ENCODE results near the gene TTC39B.

Gene TTC39B

DNA sequence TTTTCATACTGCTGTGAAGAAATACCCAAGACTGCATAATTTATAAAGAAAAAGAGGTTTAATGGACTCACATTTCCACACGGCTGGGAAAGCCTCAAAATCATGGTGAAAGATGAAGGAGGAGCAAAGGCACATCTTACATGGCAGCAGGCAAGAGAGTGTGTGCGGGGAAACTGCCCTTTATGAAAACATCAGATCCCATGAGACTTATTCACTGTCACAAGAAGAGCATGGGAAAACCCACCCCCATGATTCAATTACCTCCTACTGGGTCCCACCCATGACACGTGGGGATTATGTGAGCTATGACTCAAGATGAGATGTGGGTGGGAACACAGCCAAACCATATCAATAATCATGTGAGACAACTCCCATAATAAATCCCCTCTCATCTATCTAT, 8.7 kb downstream of the TTC39B start:
- Histone ChIP-seq H3K27me3 (no peaks in the 10 kb centered on the region), H3K4me3 (ENCODE audit: low read depth, low read length) (no peak overlapping the region), H3K4me1 (no peaks in the 10 kb centered on the region), H3K9me3 (no peaks in the 10 kb centered on the region), H3K36me3 (no peaks in the 10 kb centered on the region)
- no peak for DNase-seq
- TF ChIP-seq, protein P1, sequence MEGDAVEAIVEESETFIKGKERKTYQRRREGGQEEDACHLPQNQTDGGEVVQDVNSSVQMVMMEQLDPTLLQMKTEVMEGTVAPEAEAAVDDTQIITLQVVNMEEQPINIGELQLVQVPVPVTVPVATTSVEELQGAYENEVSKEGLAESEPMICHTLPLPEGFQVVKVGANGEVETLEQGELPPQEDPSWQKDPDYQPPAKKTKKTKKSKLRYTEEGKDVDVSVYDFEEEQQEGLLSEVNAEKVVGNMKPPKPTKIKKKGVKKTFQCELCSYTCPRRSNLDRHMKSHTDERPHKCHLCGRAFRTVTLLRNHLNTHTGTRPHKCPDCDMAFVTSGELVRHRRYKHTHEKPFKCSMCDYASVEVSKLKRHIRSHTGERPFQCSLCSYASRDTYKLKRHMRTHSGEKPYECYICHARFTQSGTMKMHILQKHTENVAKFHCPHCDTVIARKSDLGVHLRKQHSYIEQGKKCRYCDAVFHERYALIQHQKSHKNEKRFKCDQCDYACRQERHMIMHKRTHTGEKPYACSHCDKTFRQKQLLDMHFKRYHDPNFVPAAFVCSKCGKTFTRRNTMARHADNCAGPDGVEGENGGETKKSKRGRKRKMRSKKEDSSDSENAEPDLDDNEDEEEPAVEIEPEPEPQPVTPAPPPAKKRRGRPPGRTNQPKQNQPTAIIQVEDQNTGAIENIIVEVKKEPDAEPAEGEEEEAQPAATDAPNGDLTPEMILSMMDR (IDR thresholded peaks at IDR 0.05; ENCODE audit: low read depth, low read length) = no peak

DNA sequence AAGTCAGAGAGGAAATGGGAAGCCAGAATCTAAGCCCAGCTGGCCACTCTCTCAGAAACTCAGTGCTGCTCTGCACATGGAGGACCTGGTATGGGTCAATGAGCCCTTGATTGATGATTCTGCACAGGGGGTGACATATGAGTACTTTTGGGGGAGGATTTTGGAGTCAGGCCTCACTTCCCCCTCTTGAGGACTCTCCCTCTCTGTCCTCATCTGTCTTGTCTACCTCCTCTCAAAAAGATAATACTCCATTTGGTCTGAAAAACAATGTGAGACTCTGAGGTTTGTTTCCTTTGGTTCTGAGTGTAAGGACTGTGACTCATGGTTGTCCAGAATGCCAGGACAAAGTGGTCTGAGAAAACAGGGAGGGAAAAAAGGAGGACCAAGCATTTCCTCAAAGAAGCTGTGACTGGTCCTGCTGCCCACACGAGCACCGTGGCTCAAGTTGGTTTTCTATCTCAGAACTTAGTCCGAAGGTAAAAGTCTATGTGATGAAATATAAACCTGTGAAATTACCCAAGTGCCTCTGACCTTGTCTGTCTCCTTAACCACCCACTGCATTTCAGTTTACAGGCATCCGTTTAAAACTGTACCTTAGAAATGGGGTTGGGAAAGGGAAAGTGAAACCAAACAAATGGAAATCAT, 11.1 kb downstream of the TTC39B start:
- H3K4me1 ChIP-seq = no peaks in the 10 kb centered on the region
- H3K9me3 ChIP-seq = no peaks in the 10 kb centered on the region
- no peaks in the 10 kb centered on the region for H3K27me3 ChIP-seq
- H3K36me3 ChIP-seq = no peaks in the 10 kb centered on the region
- TF ChIP-seq, protein P1 (IDR thresholded peaks at IDR 0.05; ENCODE audit: low read depth, low read length) = no peak
- DNase-seq = no peak
- no peak overlapping the region for H3K4me3 ChIP-seq (ENCODE audit: low read depth, low read length)

DNA sequence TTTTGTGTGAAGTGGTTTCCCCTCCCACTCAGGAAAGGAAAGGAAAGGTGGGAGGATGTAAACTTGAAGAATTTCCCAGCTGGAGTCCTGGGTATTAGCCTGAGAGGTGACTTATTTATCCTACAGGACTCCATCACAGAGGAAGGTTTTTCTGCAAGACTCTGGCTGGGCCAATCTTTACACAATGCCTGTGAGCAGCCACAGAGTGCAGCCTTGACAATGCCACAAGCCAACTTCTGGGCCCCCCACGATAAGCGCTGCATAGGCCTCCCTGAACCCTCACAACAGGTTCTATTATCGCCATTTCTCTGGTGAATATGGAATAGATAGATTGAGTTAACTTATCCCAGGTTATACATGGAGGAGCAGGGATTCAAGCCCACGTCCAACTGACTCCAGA, 12.4 kb downstream of the TTC39B start:
- Histone ChIP-seq H3K9me3 (no peaks in the 10 kb centered on the region), H3K36me3 (no peaks in the 10 kb centered on the region), H3K4me3 (ENCODE audit: low read depth, low read length) (no peak overlapping the region), H3K27me3 (no peaks in the 10 kb centered on the region), H3K4me1 (no peaks in the 10 kb centered on the region)
- TF ChIP-seq, protein P1 (IDR thresholded peaks at IDR 0.05; ENCODE audit: low read depth, low read length) = no peak
- no peak for DNase-seq

DNA sequence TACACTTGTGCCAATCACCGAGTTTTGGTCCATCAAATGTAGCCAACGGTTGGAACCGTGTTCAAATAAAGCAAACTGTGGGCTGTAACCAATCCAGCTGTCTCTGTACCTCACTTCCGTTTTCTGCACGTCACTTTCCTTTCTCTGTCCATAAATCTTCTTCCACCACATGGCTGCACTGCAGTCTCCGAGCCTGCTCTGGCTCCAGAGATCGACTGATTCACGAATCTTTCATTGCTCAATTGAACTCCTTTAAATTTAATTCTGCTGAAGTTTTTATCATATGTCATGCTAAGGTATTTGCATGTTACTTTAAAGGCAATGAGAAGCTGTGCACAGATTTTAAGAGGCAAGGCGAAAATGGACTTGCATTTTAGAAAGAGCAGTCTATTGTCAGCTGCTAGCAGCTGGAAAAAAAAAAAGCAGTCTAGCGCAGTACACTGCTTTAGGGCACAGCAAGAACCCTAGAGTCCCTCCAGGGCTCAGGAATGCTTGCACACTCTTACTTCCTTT, 13.2 kb downstream of the TTC39B start:
- no peaks in the 10 kb centered on the region for H3K4me1 ChIP-seq
- DNase-seq = no peak

DNA sequence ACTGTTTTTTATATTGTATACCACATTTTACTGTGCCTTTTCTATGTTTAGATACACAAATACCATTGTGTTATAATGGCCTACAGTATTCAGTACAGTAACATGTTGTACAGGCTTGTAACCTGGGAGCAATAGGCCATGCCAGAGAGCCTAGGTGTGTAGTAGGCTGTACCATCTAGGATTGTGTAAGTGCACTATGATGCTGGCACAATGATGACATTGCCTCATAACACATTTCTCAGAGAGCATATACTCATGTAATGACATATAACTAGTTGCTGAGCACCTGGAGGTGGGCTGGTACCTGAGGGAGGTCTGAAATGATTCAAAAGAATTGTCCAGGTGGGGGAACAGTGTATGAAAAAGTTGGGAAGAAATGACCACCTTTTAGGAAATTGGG, 13.9 kb downstream of the TTC39B start:
- no peak for DNase-seq
- Histone ChIP-seq H3K27me3 (no peaks in the 10 kb centered on the region), H3K36me3 (no peaks in the 10 kb centered on the region), H3K4me3 (ENCODE audit: low read depth, low read length) (no peak overlapping the region), H3K4me1 (no peaks in the 10 kb centered on the region), H3K9me3 (no peaks in the 10 kb centered on the region)
- TF ChIP-seq, protein P1 (IDR thresholded peaks at IDR 0.05; ENCODE audit: low read depth, low read length) = no peak

More for the DNA sequence above, 13.2 kb downstream of the TTC39B start:
- Histone ChIP-seq H3K27me3 (no peaks in the 10 kb centered on the region), H3K9me3 (no peaks in the 10 kb centered on the region), H3K4me3 (ENCODE audit: low read depth, low read length) (no peak overlapping the region), H3K36me3 (no peaks in the 10 kb centered on the region)
- TF ChIP-seq, protein P1 (IDR thresholded peaks at IDR 0.05; ENCODE audit: low read depth, low read length) = no peak

DNA sequence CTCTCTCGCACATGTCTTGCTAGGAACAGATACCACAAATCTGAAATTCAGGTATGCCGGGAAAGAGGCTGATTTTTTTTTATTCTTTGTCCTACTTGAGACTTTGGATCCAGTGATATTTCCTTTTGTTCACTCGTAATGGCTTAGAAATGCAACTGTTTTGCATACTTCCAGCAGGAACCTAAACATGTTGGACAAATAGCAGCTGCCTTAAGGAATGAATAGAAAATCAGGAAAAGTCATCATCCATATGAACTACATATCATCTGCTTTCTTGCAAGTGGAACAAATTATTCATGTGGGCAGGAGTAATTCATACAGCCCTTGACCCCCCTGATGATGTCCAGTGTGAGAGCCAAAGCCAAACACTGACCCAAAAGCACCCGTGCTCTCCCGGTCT, 17.4 kb downstream of the TTC39B start:
- no peaks in the 10 kb centered on the region for H3K4me1 ChIP-seq
- TF ChIP-seq, protein P1 (IDR thresholded peaks at IDR 0.05; ENCODE audit: low read depth, low read length) = no peak
- H3K27me3 ChIP-seq = no peaks in the 10 kb centered on the region; the same call in 1 of the 2 replicates
- H3K36me3 ChIP-seq = no peaks in the 10 kb centered on the region
- H3K4me3 ChIP-seq (ENCODE audit: low read depth, low read length) = no peak overlapping the region
- no peaks in the 10 kb centered on the region for H3K9me3 ChIP-seq
- no peak for DNase-seq

All from BE2C (cell line).